Spleen (tissue), 11 donors: ENCODE data around the gene C2orf76. TPM values are rescaled to one million over a fixed set of nuclear protein-coding genes. Genes with fewer than 3 reads are reported as not detected.
"Not testable (repeated sequence)": the region's sequence is repeated elsewhere in the genome, so short reads cannot be mapped to it uniquely, and the experiment has no call there.

ENCODE experiments used
- DNase-seq: peaks from one replicate; pipeline ENCODE4 v3.0.0-alpha.2; 2020
- H3K27ac ChIP-seq, 8 donors: fragments of 200-600 bp; sonication (generic) in 7 of 8; 1 replicate in 4 of 8; 2 replicates in 4 of 8; pipeline versions ENCODE4 v1.5.0 to v1.8.0; 2016 to 2021; ENCODE audit warnings: inconsistent platforms in 4 of 8, mild to moderate bottlenecking in 4 of 8, moderate library complexity in 1 of 8
- H3K27me3 ChIP-seq, 7 donors: fragments of 200-600 bp; sonication (generic) in 6 of 7; replicated peaks in 1 of 7; 1 replicate in 4 of 7; 2 replicates in 3 of 7; pipeline versions ENCODE4 v1.5.0 to v1.8.0; 2016 to 2021; ENCODE audit warnings: inconsistent platforms in 3 of 7, mild to moderate bottlenecking in 1 of 7
- H3K36me3 ChIP-seq, 6 donors: fragments of 200-600 bp; sonication (generic) in 5 of 6; 1 replicate in 4 of 6; 2 replicates in 2 of 6; pipeline versions ENCODE4 v1.5.0 to v1.8.0; 2016 to 2021; ENCODE audit warnings: inconsistent platforms in 2 of 6
- H3K4me1 ChIP-seq, 6 donors: fragments of 200-600 bp; sonication (generic) in 5 of 6; 1 replicate in 3 of 6; 2 replicates in 3 of 6; pipeline versions ENCODE4 v1.5.0 to v1.8.0; 2016 to 2021; ENCODE audit warnings: inconsistent platforms in 3 of 6
- H3K4me3 ChIP-seq, 8 donors: fragments of 200-600 bp; sonication (generic) in 7 of 8; 1 replicate in 4 of 8; 2 replicates in 4 of 8; pipeline versions ENCODE4 v1.5.0 to v1.8.0; 2016 to 2021; ENCODE audit warnings: inconsistent platforms in 4 of 8, mild to moderate bottlenecking in 4 of 8, moderate library complexity in 2 of 8
- H3K9me3 ChIP-seq, 8 donors: fragments of 200-600 bp; sonication (generic) in 7 of 8; 1 replicate in 4 of 8; 2 replicates in 4 of 8; pipeline versions ENCODE4 v1.5.0 to v1.8.0; 2016 to 2021; ENCODE audit warnings: inconsistent platforms in 4 of 8
- CTCF ChIP-seq, 11 experiments: fragments of 200-600 bp in 7 of 11; fragments of 450-650 bp in 4 of 11; sonication (generic) in 4 of 11; IDR thresholded peaks in 8 of 11; conservative IDR thresholded peaks in 3 of 11; 1 replicate in 7 of 11; 2 replicates in 4 of 11; pipeline versions ENCODE4 v1.4.0 to v1.8.0; 2016 to 2021; ENCODE audit warnings: antibody characterized with exemption in 11 of 11, inconsistent platforms in 4 of 11, mild to moderate bottlenecking in 1 of 11
- POLR2A ChIP-seq, 3 donors: fragments of 450-650 bp; IDR thresholded peaks; one replicate each; pipeline ENCODE4 v1.5.1; 2017; ENCODE audit warnings: antibody characterized with exemption in 3 of 3, mild to moderate bottlenecking in 1 of 3
- POLR2AphosphoS5 ChIP-seq, 3 donors: sonication (generic); formaldehyde crosslinking; IDR thresholded peaks; one replicate each; pipeline ENCODE4 v1.5.1; 2017; ENCODE audit warnings: antibody characterized with exemption in 3 of 3
- WGBS, 5 donors: extraction: QIAGEN DNeasy Blood & Tissue Kit in 3 of 5; methylation state at CpG; one replicate each; pipeline versions ENCODE4 v1.1.5 to v1.1.7; 2013 to 2018; 5-methylcytosine and 5-hydroxymethylcytosine counted together
- intact Hi-C: fragments of 100-400 bp; cut with DNase I; formaldehyde crosslinking; loops from one replicate; pipeline ENCODE4 v1.15.0; 2023; ENCODE audit warnings: low total_unique reads
- polyA plus RNA-seq, 3 donors: library from polyadenylated mRNA; stranded (reverse); fragments of 200-250 nt; gene quantifications; one replicate each; pipeline ENCODE4 v1.2.1, GENCODE V29; 2013
- total RNA-seq, 7 donors: library from RNA; depleted of rRNA in 3 of 7; stranded (reverse); fragments of >200 nt in 3 of 7; fragmentation: NEBNext Ultra II Directional in 4 of 7; extraction: Animal tissue kit (Norgen Biotek cat#: 25700) in 4 of 7; gene quantifications; one replicate each; pipeline versions ENCODE4 v1.1.0 to v1.2.1, GENCODE V29; 2016 to 2021
- donor health status: healthy with polysubstance abuse.
- donor health status: DM: no; HTN: no; CAD: no; lungs with moderate emphysema.
- donor health status: DM: no; HTN: no; CAD: no.
- donor health status: Bipolar disorder and iron deficiency.
- donor health status: healthy.
- donor health status: DM: no; HTN: no; CAD: no.
- donor health status: DM: yes; HTN: yes; CAD: no.

The C2orf76 gene
- total and polyA plus RNA-seq, 10 donors = 4.8 to 21.7 (median 8.2) TPM

- no peak overlapping the region for H3K27ac ChIP-seq
- no peaks in the 10 kb centered on the region for H3K27me3 ChIP-seq
- H3K4me1 ChIP-seq = no peaks in the 10 kb centered on the region
- peaks cover 4 to 22% (median 17%) of the 10 kb centered on the region in 6 donors for H3K36me3 ChIP-seq
- intact Hi-C loops = no loop called here
- no peak for DNase-seq
- 68 to 81% (median 76%) methylated on average over 5 of the region's 5 CpGs for WGBS, 5 donors
- no peak overlapping the region for H3K4me3 ChIP-seq
- peaks cover 0 to 20% (median 16%) of the 10 kb centered on the region in 8 donors for H3K9me3 ChIP-seq
- TF ChIP-seq POLR2AphosphoS5 (IDR thresholded peaks at IDR 0.05) (no peak), POLR2A (IDR thresholded peaks at IDR 0.05) (no peak), CTCF (IDR thresholded peaks at IDR 0.05 in 8 of 11, conservative IDR thresholded peaks at IDR 0.05 in 3 of 11) (no peak)
Measured at GRCh38 chr2:119377993-119378345, 11.3 kb upstream of the C2orf76 start.

GRCh38 chr2:119377294-119377992, 10.8 kb upstream of the C2orf76 start:
- 81 to 88% (median 82%) methylated on average over 7 of the region's 7 CpGs for WGBS, 5 donors
- no peaks in the 10 kb centered on the region for H3K27me3 ChIP-seq
- H3K4me1 ChIP-seq = no peaks in the 10 kb centered on the region
- no peak overlapping the region for H3K27ac ChIP-seq
- peaks cover 0 to 24% (median 19%) of the 10 kb centered on the region in 8 donors for H3K9me3 ChIP-seq
- intact Hi-C loops = no loop called here
- TF ChIP-seq POLR2AphosphoS5 (IDR thresholded peaks at IDR 0.05) (no peak), CTCF (IDR thresholded peaks at IDR 0.05 in 8 of 11, conservative IDR thresholded peaks at IDR 0.05 in 3 of 11) (no peak), POLR2A (IDR thresholded peaks at IDR 0.05) (no peak)
- H3K4me3 ChIP-seq = no peak overlapping the region
- no peak for DNase-seq
- H3K36me3 ChIP-seq = peaks cover 6 to 28% (median 22%) of the 10 kb centered on the region in 6 donors

- DNase-seq = no peak
- peaks cover 6 to 34% (median 28%) of the 10 kb centered on the region in 6 donors for H3K36me3 ChIP-seq
- WGBS, 5 donors = 93 to 96% (median 95%) methylated on average over 4 to 5 of the region's 5 CpGs
- no peaks in the 10 kb centered on the region for H3K27me3 ChIP-seq
- no peak for TF ChIP-seq POLR2AphosphoS5 (IDR thresholded peaks at IDR 0.05)
- no peak for TF ChIP-seq POLR2A (IDR thresholded peaks at IDR 0.05)
- TF ChIP-seq CTCF (IDR thresholded peaks at IDR 0.05 in 8 of 11, conservative IDR thresholded peaks at IDR 0.05 in 3 of 11) = no peak
- H3K4me3 ChIP-seq = no peak overlapping the region
- H3K4me1 ChIP-seq = no peaks in the 10 kb centered on the region
- peaks cover 0 to 24% (median 19%) of the 10 kb centered on the region in 8 donors for H3K9me3 ChIP-seq
- intact Hi-C loops = no loop called here
- no peak overlapping the region for H3K27ac ChIP-seq
Measured at GRCh38 chr2:119376810-119377209, 10.2 kb upstream of the C2orf76 start.

- H3K4me1 ChIP-seq, H3K27me3 ChIP-seq, H3K27ac ChIP-seq, DNase-seq, H3K4me3 ChIP-seq, intact Hi-C loops: not testable (repeated sequence)
- Histone ChIP-seq H3K9me3 (peaks cover 0 to 24% (median 19%) of the 10 kb centered on the region in 8 donors), H3K36me3 (peaks cover 6 to 38% (median 33%) of the 10 kb centered on the region in 6 donors)
- 88 to 96% (median 95%) methylated on average over 6 of the region's 6 CpGs for WGBS, 5 donors
Measured at GRCh38 chr2:119376406-119376805, 9.8 kb upstream of the C2orf76 start.

GRCh38 chr2:119373907-119374745, 7.5 kb upstream of the C2orf76 start:
- H3K4me3 ChIP-seq, H3K4me1 ChIP-seq, DNase-seq, intact Hi-C loops, H3K27me3 ChIP-seq, H3K27ac ChIP-seq: not testable (repeated sequence)
- 96 to 99% (median 98%) methylated on average over 5 of the region's 5 CpGs for WGBS, 5 donors
- peaks cover 0 to 24% (median 19%) of the 10 kb centered on the region in 8 donors for H3K9me3 ChIP-seq
- H3K36me3 ChIP-seq = peaks cover 6 to 61% (median 50%) of the 10 kb centered on the region in 6 donors
